ENCODE measurements around the gene SIGLEC8.
"Not testable (repeated sequence)": the region's sequence is repeated elsewhere in the genome, so short reads cannot be mapped to it uniquely, and the experiment has no call there.

SIGLEC8 gene

DNA sequence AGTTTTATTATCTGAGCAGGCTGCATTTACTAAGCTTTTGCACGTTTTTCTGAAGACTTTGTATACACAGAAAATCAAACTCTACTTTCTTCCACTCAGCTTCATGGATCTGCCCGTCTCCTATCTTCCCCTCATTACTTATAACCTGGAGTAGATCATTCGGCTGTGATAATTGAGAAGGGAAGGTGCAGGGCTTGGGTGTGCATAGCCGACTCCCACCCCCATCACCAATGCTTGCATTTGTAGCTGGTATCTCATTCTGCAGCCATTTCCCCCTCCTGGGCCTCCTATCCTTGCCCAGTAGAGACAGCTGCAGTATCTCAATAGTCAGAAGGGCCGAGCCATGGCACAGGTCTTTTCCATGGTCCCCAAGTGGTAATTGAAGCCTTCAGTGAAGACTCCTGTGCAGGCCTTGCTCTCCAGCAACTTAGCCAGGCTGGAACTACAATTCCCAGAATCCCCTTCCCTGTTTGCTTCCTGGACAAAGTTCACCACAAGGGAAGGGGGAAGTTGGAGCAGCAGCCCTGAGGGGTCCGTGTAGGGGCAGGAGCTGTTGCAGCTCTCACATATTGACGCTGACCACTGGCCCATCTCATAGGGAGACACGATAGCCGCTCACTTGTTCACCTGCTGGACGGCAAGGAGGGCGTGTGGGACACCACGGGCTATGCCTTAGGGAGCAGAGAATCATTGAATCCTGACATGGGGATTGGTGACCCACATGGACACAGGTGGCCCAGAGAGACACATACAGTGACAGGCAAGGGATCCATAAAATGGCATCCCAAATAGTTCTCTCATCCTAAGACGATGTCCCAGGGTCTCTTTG, 2.1 kb upstream of the SIGLEC8 start:
- Histone ChIP-seq H3K36me3 (ENCODE audit: insufficient read depth, low read length) (no peaks in the 10 kb centered on the region), H3K4me3 (ENCODE audit: low read depth in 1 of 2, low read length in 2 of 2) (no peak overlapping the region), H3K27me3 (ENCODE audit: control insufficient read depth in 1 of 2, insufficient read depth in 2 of 2, low read length in 2 of 2) (peaks cover 0 to 9% of the 10 kb centered on the region in 2 donors), H3K27ac (ENCODE audit: low read depth, low read length) (no peak overlapping the region), H3K4me1 (ENCODE audit: insufficient read depth, low read length) (no peaks in the 10 kb centered on the region), H3K9me3 (ENCODE audit: low read length) (no peaks in the 10 kb centered on the region), H3K9ac (ENCODE audit: low read length) (no peak overlapping the region)

DNA sequence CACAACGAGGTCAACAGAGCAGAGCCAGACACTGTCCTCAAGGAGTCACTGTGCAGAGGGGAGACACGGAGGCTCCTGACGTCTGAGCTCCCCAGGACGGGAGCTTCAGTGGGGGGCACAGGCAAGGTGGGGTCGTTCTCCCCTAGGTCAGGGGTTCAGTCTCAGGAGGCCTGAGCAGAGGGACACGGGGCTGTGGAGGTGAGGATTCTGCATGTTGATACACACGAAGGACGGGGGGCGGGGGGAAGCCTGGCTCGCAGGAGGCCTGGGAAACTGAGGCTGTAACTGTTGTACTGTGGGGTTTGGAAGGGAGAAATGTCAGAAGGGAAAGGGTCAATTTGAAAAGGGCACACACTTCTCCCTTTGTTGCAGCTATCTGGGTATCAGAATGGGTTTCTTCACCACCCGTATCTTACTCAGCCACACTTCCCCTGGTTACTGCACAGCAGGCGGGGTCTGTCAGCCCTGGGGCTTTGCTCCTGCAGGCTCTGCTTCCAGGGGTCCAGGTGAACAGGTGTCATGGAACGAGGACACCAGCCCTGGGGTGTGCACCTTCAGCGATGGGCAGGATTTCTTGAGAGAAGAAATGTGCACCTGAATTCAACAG, 748 bp upstream of the SIGLEC8 start:
- H3K9ac ChIP-seq (ENCODE audit: low read length) = no peak overlapping the region
- H3K4me1 ChIP-seq (ENCODE audit: insufficient read depth, low read length) = no peaks in the 10 kb centered on the region
- no peaks in the 10 kb centered on the region for H3K9me3 ChIP-seq (ENCODE audit: low read length)
- H3K4me3 ChIP-seq (ENCODE audit: low read depth in 1 of 2, low read length in 2 of 2) = no peak overlapping the region
- H3K27ac ChIP-seq (ENCODE audit: low read depth, low read length) = no peak overlapping the region
- H3K27me3 ChIP-seq (ENCODE audit: control insufficient read depth in 1 of 2, insufficient read depth in 2 of 2, low read length in 2 of 2) = peaks cover 0 to 9% of the 10 kb centered on the region in 2 donors
- no peaks in the 10 kb centered on the region for H3K36me3 ChIP-seq (ENCODE audit: insufficient read depth, low read length)

DNA sequence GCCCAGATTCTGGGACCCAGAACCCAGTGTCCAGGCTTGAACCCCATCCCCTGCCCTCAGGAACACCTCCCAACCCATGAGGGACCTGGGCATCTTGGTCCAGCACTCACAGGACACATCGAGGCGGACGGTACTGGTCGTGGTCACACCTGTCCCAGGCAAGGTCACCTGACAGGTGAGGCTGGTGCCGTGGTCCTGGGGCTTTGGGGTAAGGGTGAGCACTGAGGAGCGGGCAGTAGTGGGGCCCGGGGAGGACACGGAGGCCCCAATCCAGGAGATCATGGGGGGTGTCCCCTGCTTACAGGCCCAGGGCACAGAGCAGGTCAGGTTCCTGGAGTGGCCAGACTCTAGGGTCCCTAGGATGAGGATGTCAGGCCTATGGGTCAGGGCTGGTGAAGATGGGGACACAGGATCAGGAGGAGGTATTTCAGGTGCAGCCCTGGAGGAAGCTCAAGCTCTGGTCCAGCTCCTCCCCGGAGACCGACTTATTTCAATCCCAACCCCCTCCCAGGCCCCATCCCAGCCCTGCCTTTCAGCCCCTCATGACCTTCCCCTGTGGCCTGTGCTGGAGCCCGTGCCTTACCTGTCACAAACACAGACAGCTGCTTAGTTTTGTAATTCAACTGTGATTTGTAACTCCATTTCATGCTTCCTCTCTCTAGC, 772 bp downstream of the SIGLEC8 start:
- Histone ChIP-seq H3K27me3 (ENCODE audit: control insufficient read depth in 1 of 2, insufficient read depth in 2 of 2, low read length in 2 of 2) (peaks cover 0 to 6% of the 10 kb centered on the region in 2 donors), H3K4me1 (ENCODE audit: insufficient read depth, low read length) (no peaks in the 10 kb centered on the region), H3K9me3 (ENCODE audit: low read length) (no peaks in the 10 kb centered on the region), H3K27ac (ENCODE audit: low read depth, low read length) (no peak overlapping the region), H3K4me3 (ENCODE audit: low read depth in 1 of 2, low read length in 2 of 2) (no peak overlapping the region), H3K9ac (ENCODE audit: low read length) (no peak overlapping the region), H3K36me3 (ENCODE audit: insufficient read depth, low read length) (no peaks in the 10 kb centered on the region)

DNA sequence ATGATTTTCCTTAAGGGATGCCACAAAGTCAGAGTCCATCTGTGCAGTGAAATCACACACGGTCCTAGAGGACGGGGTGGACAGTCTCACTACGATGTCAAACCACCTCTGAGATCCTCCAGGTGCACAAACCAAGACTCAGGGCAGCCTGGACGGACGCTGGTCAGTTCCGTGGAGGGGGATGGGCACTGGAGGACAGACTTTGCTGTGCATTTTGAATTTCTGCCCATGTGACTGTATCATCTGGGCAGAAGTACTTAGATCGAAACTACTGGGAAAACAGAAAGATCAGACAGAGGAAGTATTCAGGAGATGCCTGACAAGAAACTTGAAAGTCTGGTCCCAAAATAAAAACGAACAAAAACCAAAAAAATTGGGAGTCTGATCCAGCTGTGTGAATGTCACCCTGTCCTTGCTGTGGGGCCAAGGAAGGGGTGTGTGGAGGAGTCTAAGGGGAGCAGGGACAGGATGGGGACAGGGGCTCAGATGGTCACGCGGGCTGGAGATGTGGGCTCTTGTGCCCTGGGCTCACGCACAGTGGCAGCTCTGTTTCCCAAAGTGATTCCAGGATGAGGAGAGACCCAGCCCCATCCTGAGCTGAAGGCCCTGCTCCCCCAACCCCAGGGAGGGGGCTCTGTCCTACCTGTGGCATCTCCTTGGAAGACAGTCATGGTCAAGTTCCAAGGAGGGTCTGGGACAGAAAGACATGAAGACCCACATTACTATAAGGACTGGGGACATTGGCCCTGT, 1.5 kb downstream of the SIGLEC8 start:
- Histone ChIP-seq H3K27ac (ENCODE audit: low read depth, low read length) (no peak overlapping the region), H3K9me3 (ENCODE audit: low read length) (no peaks in the 10 kb centered on the region), H3K4me1 (ENCODE audit: insufficient read depth, low read length) (no peaks in the 10 kb centered on the region), H3K9ac (ENCODE audit: low read length) (no peak overlapping the region), H3K27me3 (ENCODE audit: control insufficient read depth in 1 of 2, insufficient read depth in 2 of 2, low read length in 2 of 2) (no peaks in the 10 kb centered on the region), H3K4me3 (ENCODE audit: low read depth in 1 of 2, low read length in 2 of 2) (no peak overlapping the region), H3K36me3 (ENCODE audit: insufficient read depth, low read length) (no peaks in the 10 kb centered on the region)

DNA sequence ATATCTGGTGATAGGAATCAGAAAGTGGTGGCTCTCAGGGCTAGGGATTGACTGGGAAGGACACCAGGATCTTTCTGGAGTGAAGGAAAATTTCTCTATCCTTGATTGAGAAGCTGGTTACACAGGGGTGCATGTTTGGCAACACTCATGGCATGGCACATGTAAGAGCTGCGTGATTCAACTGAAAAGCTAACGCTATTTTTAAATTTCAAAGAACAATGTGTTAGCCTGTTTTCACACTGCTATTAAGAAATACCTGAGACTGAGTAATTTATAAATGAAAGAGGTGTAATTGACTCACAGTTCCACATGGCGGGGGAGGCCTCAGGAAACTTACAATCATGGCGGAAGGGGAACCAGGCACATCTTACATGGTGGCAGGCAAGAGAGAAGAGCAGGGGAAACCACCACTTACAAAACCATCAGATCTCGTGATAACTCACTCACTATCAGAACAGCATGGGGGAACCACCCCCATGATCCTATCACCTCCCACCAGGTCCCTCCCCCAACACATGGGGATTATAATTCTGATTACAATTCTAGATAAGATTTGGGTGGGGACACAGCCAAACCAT, 7.4 kb downstream of the SIGLEC8 start:
- H3K27ac ChIP-seq (ENCODE audit: low read depth, low read length) = no peak overlapping the region
- H3K4me1 ChIP-seq (ENCODE audit: insufficient read depth, low read length) = no peaks in the 10 kb centered on the region
- no peak overlapping the region for H3K9ac ChIP-seq (ENCODE audit: low read length)
- no peaks in the 10 kb centered on the region for H3K36me3 ChIP-seq (ENCODE audit: insufficient read depth, low read length)
- H3K4me3 ChIP-seq (ENCODE audit: low read depth in 1 of 2, low read length in 2 of 2) = no peak overlapping the region
- H3K27me3 ChIP-seq (ENCODE audit: control insufficient read depth in 1 of 2, insufficient read depth in 2 of 2, low read length in 2 of 2) = no peaks in the 10 kb centered on the region
- H3K9me3 ChIP-seq (ENCODE audit: low read length) = no peaks in the 10 kb centered on the region

DNA sequence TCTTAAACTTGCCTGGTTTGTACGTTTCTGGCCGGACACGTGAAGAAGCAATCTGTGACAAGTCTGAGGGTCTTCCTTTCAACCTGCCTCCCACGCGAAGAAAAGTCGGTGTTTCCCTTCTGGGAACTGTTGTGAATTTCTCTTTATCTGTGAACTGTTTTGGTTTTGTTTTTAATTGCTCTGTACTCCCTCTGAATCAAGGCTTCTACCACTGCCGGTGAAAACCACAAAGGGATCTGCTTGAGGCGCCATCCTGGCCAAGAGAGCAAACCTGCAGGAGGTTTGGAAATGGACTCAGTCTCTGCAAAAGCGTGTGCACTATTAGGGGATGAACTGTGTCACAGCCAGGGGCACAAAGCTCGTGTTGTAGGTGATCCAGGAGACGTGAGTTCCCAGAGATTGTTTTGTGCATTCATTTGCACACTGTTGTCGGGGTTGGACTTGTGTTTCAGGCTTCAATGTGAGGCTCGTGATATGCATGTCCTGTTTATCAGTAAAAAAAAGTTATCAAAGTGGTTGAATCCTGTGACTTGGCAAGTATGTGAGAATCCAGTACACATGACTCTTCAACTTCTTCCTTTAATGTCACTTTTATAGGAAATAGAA, 9.7 kb downstream of the SIGLEC8 start:
- Histone ChIP-seq H3K36me3 (ENCODE audit: insufficient read depth, low read length) (no peaks in the 10 kb centered on the region), H3K27ac (ENCODE audit: low read depth, low read length) (no peak overlapping the region), H3K4me3 (ENCODE audit: low read depth in 1 of 2, low read length in 2 of 2) (no peak overlapping the region), H3K9ac (ENCODE audit: low read length) (no peak overlapping the region), H3K9me3 (ENCODE audit: low read length) (no peaks in the 10 kb centered on the region), H3K4me1 (ENCODE audit: insufficient read depth, low read length) (no peaks in the 10 kb centered on the region), H3K27me3 (ENCODE audit: control insufficient read depth in 1 of 2, insufficient read depth in 2 of 2, low read length in 2 of 2) (no peaks in the 10 kb centered on the region)

DNA sequence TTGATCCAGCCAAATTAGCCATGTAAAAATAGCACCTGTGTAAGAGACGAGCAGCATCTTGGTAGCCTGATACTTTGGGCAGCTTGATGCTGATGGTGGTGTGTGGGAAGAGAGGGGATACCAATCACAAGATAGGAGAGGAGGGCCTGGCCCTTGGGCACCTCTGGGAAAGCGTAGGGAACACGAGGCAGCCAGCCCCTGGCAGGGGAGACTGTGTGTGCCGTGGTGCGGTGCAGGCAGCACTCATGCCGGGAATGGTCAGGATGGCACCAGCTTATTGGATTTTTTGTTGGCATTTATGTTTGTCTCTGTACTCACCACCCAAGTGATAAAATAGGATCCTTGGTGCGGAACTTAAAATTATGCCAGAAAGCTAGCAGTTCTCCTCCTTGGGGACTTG, 10.2 kb downstream of the SIGLEC8 start:
- no peak overlapping the region for H3K27ac ChIP-seq (ENCODE audit: low read depth, low read length)
- H3K4me1 ChIP-seq (ENCODE audit: insufficient read depth, low read length) = no peaks in the 10 kb centered on the region
- H3K9ac ChIP-seq (ENCODE audit: low read length) = no peak overlapping the region
- no peaks in the 10 kb centered on the region for H3K27me3 ChIP-seq (ENCODE audit: control insufficient read depth in 1 of 2, insufficient read depth in 2 of 2, low read length in 2 of 2)
- H3K4me3 ChIP-seq (ENCODE audit: low read depth in 1 of 2, low read length in 2 of 2) = no peak overlapping the region
- H3K9me3 ChIP-seq (ENCODE audit: low read length) = no peaks in the 10 kb centered on the region
- H3K36me3 ChIP-seq (ENCODE audit: insufficient read depth, low read length) = no peaks in the 10 kb centered on the region

DNA sequence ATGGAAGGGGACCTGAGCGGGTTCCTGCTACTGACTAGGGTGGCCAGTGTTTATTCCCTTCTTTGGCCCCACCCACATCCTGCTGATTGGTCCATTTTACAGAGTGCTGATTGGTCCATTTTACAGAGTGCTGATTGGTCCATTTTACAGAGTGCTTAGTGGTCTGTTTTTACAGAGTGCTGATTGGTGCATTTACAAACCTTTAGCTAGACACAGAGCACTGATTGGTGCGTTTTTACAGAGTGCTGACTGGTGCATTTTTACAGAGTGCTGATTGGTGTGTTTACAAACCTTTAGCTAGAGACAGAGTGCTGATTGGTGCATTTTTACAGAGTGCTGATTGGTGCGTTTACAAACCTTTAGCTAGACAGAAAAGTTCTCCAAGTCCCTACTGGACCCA, 10.7 kb downstream of the SIGLEC8 start:
- not testable (repeated sequence) for H3K27me3 ChIP-seq (ENCODE audit: control insufficient read depth in 1 of 2, insufficient read depth in 2 of 2, low read length in 2 of 2); H3K27ac ChIP-seq (ENCODE audit: low read depth, low read length); H3K9ac ChIP-seq (ENCODE audit: low read length); H3K4me1 ChIP-seq (ENCODE audit: insufficient read depth, low read length); H3K9me3 ChIP-seq (ENCODE audit: low read length); H3K4me3 ChIP-seq (ENCODE audit: low read depth in 1 of 2, low read length in 2 of 2); H3K36me3 ChIP-seq (ENCODE audit: insufficient read depth, low read length)

DNA sequence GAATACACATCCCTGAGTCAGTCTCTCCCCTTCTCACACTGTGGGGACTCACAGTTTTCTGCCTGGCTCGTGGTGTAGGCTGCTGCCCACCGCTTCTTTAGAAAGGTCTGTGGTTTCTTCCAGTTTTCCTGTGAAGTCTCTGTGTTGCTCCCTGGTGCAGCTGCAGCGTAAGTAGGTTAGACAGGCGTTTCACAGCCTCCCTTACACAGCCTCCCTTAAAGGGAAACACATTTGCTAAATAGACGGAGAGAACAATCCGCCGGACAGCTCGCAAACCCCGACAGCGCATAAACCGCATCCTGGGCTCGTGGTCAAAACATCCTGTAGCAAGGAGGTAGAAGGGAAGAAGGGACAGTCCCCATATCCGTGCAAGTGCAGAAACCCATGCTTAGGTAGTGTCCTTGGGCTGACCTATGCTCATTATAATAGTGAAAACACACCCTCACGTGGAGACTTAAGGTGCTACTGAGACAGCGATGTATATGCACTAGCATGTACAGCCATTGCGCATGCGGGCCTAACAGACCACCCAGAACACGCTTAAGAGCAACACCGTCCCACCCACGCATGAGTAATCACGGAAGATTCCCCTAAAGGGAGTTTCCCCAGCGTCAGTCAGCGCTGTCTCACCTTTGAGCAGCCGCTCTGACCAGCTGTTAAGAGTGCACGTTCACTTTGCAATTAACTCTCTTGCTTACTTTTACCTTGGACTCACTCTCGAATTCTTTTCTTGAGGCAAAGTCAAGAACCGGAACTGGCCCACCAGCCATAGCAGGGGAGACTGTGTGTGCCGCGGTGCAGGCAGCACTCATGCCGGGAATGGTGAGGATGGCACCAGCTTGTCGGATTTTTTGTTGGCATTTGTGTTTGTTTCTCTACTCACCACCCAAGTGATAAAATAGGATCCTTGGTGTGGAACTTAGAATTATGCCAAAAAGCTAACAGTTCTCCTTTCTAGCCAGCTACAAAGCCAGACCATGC, 16.6 kb downstream of the SIGLEC8 start:
- Histone ChIP-seq H3K27me3 (ENCODE audit: control insufficient read depth in 1 of 2, insufficient read depth in 2 of 2, low read length in 2 of 2) (no peaks in the 10 kb centered on the region), H3K4me3 (ENCODE audit: low read depth in 1 of 2, low read length in 2 of 2) (no peak overlapping the region)

DNA sequence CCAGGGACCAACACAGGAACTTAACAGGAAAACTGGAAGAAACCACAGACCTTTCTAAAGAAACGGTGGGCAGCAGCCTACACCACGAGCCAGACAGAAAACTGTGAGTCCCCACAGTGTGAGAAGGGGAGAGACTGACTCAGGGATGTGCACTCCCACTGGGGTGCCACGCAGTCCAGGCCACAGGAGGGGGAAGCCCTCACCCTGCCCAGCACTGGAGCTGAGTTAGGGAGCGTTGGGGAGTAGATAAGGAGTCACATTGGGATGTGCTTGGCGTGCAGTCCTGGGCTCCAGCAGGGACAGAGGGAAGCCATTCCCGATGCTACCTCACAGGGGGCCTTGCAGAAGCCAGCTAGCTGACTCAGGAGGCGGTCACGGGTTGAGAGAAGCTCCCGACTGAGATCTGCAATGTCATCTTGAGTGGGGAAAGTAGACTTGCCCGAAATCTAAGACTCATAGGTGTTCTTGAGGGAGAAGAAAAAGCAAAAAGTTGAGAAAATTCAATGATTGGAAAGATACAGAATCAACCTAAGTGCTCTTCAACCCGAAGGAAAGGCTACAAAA, 17.3 kb downstream of the SIGLEC8 start:
- Histone ChIP-seq H3K4me3 (ENCODE audit: low read depth in 1 of 2, low read length in 2 of 2) (no peak overlapping the region), H3K27ac (ENCODE audit: low read depth, low read length) (no peak overlapping the region), H3K4me1 (ENCODE audit: insufficient read depth, low read length) (no peaks in the 10 kb centered on the region), H3K9me3 (ENCODE audit: low read length) (no peaks in the 10 kb centered on the region), H3K36me3 (ENCODE audit: insufficient read depth, low read length) (no peaks in the 10 kb centered on the region), H3K9ac (ENCODE audit: low read length) (no peak overlapping the region), H3K27me3 (ENCODE audit: control insufficient read depth in 1 of 2, insufficient read depth in 2 of 2, low read length in 2 of 2) (no peaks in the 10 kb centered on the region)

More for the DNA sequence above, 16.6 kb downstream of the SIGLEC8 start:
- no peak overlapping the region for H3K9ac ChIP-seq (ENCODE audit: low read length)
- no peak overlapping the region for H3K27ac ChIP-seq (ENCODE audit: low read depth, low read length)
- H3K4me1 ChIP-seq (ENCODE audit: insufficient read depth, low read length) = no peaks in the 10 kb centered on the region
- no peaks in the 10 kb centered on the region for H3K9me3 ChIP-seq (ENCODE audit: low read length)
- no peaks in the 10 kb centered on the region for H3K36me3 ChIP-seq (ENCODE audit: insufficient read depth, low read length)

All from muscle layer of colon (tissue), 2 donors.